Chondrocyte (in vitro differentiated cells): ENCODE data around the gene RALGAPA2. TPM values are rescaled to one million over a fixed set of nuclear protein-coding genes. Genes with fewer than 3 reads are reported as not detected.

Experiments
- DNase-seq: peaks from one replicate; pipeline ENCODE4 v3.0.0; 2021; ENCODE audit warnings: mixed read lengths, low spot score
- H3K27ac Mint-ChIP-seq: one replicate; pipeline ENCODE4 v1.8.0; 2021; ENCODE audit warnings: mild to moderate bottlenecking, moderate library complexity, mixed read lengths; ENCODE audit not compliant: unreplicated experiment
- H3K27me3 Mint-ChIP-seq: 2 replicates; pipeline ENCODE4 v1.8.0; 2021; ENCODE audit warnings: low read depth, mixed read lengths
- H3K36me3 Mint-ChIP-seq: 2 replicates; pipeline ENCODE4 v1.8.0; 2021; ENCODE audit warnings: low read depth, mixed read lengths
- H3K4me1 Mint-ChIP-seq: 2 replicates; pipeline ENCODE4 v1.8.0; 2021; ENCODE audit warnings: low read depth, mild to moderate bottlenecking, mixed read lengths
- H3K4me3 Mint-ChIP-seq: one replicate; pipeline ENCODE4 v1.8.0; 2021; ENCODE audit warnings: mild to moderate bottlenecking, moderate library complexity, mixed read lengths; ENCODE audit not compliant: unreplicated experiment
- H3K9me3 Mint-ChIP-seq: 2 replicates; pipeline ENCODE4 v1.8.0; 2021; ENCODE audit warnings: low read depth, mixed read lengths
- CTCF ChIP-seq: fragments of 200-600 bp; sonication (generic); IDR thresholded peaks from 2 replicates; pipeline ENCODE4 v1.5.0; 2021; ENCODE audit warnings: antibody characterized with exemption, mild to moderate bottlenecking, moderate library complexity
- total RNA-seq: library from RNA; stranded (reverse); gene quantifications from 3 replicates; pipeline ENCODE4 v1.2.1, GENCODE V29; 2021

Gene RALGAPA2
- total RNA-seq, 1 donor from 2014 or later: 9.5 TPM

GRCh38 chr20:20517296-20517695 is 195.1 kb downstream of the RALGAPA2 start:
- Mint-ChIP-seq H3K27ac (no peak overlapping the region), H3K9me3 (peaks cover 16% of the 10 kb centered on the region), H3K4me3 (no peak overlapping the region), H3K27me3 (no peaks in the 10 kb centered on the region), H3K4me1 (no peaks in the 10 kb centered on the region), H3K36me3 (peaks cover 39% of the 10 kb centered on the region)
- no peak for DNase-seq
- TF ChIP-seq CTCF: no peak

- Mint-ChIP-seq H3K27ac (no peak overlapping the region), H3K36me3 (peaks cover 38% of the 10 kb centered on the region)
Measured at GRCh38 chr20:20513720-20514119, 198.7 kb downstream of the RALGAPA2 start.

GRCh38 chr20:20505554-20505953 is 206.9 kb downstream of the RALGAPA2 start:
- DNase-seq: no peak
- H3K4me1 Mint-ChIP-seq: no peaks in the 10 kb centered on the region
- H3K27me3 Mint-ChIP-seq: no peaks in the 10 kb centered on the region
- TF ChIP-seq CTCF: no peak
- no peak overlapping the region for H3K4me3 Mint-ChIP-seq
- no peak overlapping the region for H3K27ac Mint-ChIP-seq
- no peaks in the 10 kb centered on the region for H3K9me3 Mint-ChIP-seq
- H3K36me3 Mint-ChIP-seq: peaks cover 17% of the 10 kb centered on the region

More at GRCh38 chr20:20513720-20514119, 198.7 kb downstream of the RALGAPA2 start:
- H3K9me3 Mint-ChIP-seq: peaks cover 16% of the 10 kb centered on the region
- no peaks in the 10 kb centered on the region for H3K4me1 Mint-ChIP-seq
- DNase-seq: no peak
- no peak overlapping the region for H3K4me3 Mint-ChIP-seq
- no peaks in the 10 kb centered on the region for H3K27me3 Mint-ChIP-seq
- TF ChIP-seq CTCF: no peak

- TF ChIP-seq CTCF: no peak
- Mint-ChIP-seq H3K4me1 (no peaks in the 10 kb centered on the region), H3K9me3 (no peaks in the 10 kb centered on the region), H3K27ac (no peak overlapping the region), H3K27me3 (no peaks in the 10 kb centered on the region), H3K36me3 (peaks cover 20% of the 10 kb centered on the region), H3K4me3 (no peak overlapping the region)
- DNase-seq: no peak
Measured at GRCh38 chr20:20503777-20504530, 208.5 kb downstream of the RALGAPA2 start.

GRCh38 chr20:20501128-20501527 is 211.3 kb downstream of the RALGAPA2 start:
- no peaks in the 10 kb centered on the region for H3K9me3 Mint-ChIP-seq
- H3K27ac Mint-ChIP-seq: no peak overlapping the region
- H3K4me3 Mint-ChIP-seq: no peak overlapping the region
- no peaks in the 10 kb centered on the region for H3K4me1 Mint-ChIP-seq
- no peaks in the 10 kb centered on the region for H3K27me3 Mint-ChIP-seq
- DNase-seq: no peak
- H3K36me3 Mint-ChIP-seq: peaks cover 20% of the 10 kb centered on the region
- no peak for TF ChIP-seq CTCF
